Body of pancreas (tissue), 4 donors: ENCODE results near the gene MFSD6. TPM values are rescaled to one million over a fixed set of nuclear protein-coding genes. Genes with fewer than 3 reads are reported as not detected.

Experiments
- ATAC-seq: fragments of 150-250 bp; one replicate; pipeline ENCODE4 v1.9.1; 2016
- DNase-seq, 4 donors: peaks; one replicate each; pipeline ENCODE4 v3.0.0-alpha.2; 2019
- H3K27ac ChIP-seq, 4 donors: fragments of 200-600 bp; sonication (generic); 1 replicate in 3 of 4; 2 replicates in 1 of 4; pipeline versions ENCODE4 v1.5.1 to v1.6.1; 2016 to 2019; ENCODE audit warnings: mild to moderate bottlenecking in 1 of 4, mixed read lengths in 1 of 4, moderate library complexity in 1 of 4
- H3K27me3 ChIP-seq, 2 donors: fragments of 200-600 bp; sonication (generic); one replicate each; pipeline ENCODE4 v1.6.0; 2016; ENCODE audit warnings: mild to moderate bottlenecking in 1 of 2
- H3K36me3 ChIP-seq, 2 donors: fragments of 200-600 bp; sonication (generic); replicated peaks in 1 of 2; 2 replicates each; pipeline ENCODE4 v1.5.1; 2016; ENCODE audit warnings: low read depth in 2 of 2; ENCODE audit not compliant: insufficient read depth in 1 of 2
- H3K4me1 ChIP-seq: fragments of 200-600 bp; sonication (generic); one replicate; pipeline ENCODE4 v1.6.0; 2016
- H3K4me3 ChIP-seq, 2 donors: fragments of 200-600 bp; sonication (generic); 1 replicate in 1 of 2; 2 replicates in 1 of 2; pipeline ENCODE4 v1.5.1; 2016 to 2019
- H3K9me3 ChIP-seq, 3 donors: fragments of 200-600 bp; sonication (generic); 1 replicate in 2 of 3; 2 replicates in 1 of 3; pipeline ENCODE4 v1.5.1; 2016
- CTCF ChIP-seq, 7 experiments: fragments of 450-650 bp in 4 of 7; fragments of 200-600 bp in 3 of 7; sonication (generic) in 3 of 7; IDR thresholded peaks; one replicate each; pipeline ENCODE4 v1.5.1; 2016 to 2019; ENCODE audit warnings: antibody characterized with exemption in 7 of 7
- POLR2A ChIP-seq, 3 donors: fragments of 450-650 bp; IDR thresholded peaks; one replicate each; pipeline ENCODE4 v1.6.1; 2016; ENCODE audit warnings: antibody characterized with exemption in 3 of 3, mild to moderate bottlenecking in 2 of 3
- WGBS, 2 donors: methylation state at CpG; one replicate each; pipeline ENCODE4 v1.1.5; 2017; 5-methylcytosine and 5-hydroxymethylcytosine counted together
- intact Hi-C: fragments of 100-400 bp; cut with DNase I; formaldehyde crosslinking; loops from one replicate; pipeline ENCODE4 v1.15.1; 2023
- total RNA-seq, 2 donors: library from RNA; depleted of rRNA; stranded (reverse); fragments of >200 nt; gene quantifications; one replicate each; pipeline ENCODE4 v1.1.0, GENCODE V29; 2016

MFSD6 gene
- total RNA-seq, 2 donors from 2014 or later: 38.7 to 46.8 TPM

GRCh38 chr2:190537765-190538164 is 129.6 kb downstream of the MFSD6 start:
- no peaks in the 10 kb centered on the region for H3K27me3 ChIP-seq
- ATAC-seq (no peak), DNase-seq (no peak)
- no peak for TF ChIP-seq POLR2A (IDR thresholded peaks at IDR 0.05)
- no peaks in the 10 kb centered on the region for H3K36me3 ChIP-seq
- H3K4me3 ChIP-seq: no peak overlapping the region
- no peak overlapping the region for H3K27ac ChIP-seq
- intact Hi-C loops: loop anchor here (10.0 kb wide), 1 partner anchor 117 kb away; no protein-coding TSS in a partner anchor
- H3K4me1 ChIP-seq: peaks cover 11% of the 10 kb centered on the region
- peaks cover 0 to 6% (median 0%) of the 10 kb centered on the region in 3 donors for H3K9me3 ChIP-seq
- 100% methylated on average over 1 of the region's 1 CpG for WGBS, 2 donors

- DNase-seq (no peak), ATAC-seq (no peak)
- Histone ChIP-seq H3K9me3 (peaks cover 0 to 6% (median 0%) of the 10 kb centered on the region in 3 donors), H3K4me3 (no peak overlapping the region), H3K4me1 (peaks cover 11% of the 10 kb centered on the region), H3K27me3 (no peaks in the 10 kb centered on the region), H3K27ac (no peak overlapping the region), H3K36me3 (no peaks in the 10 kb centered on the region)
- intact Hi-C loops: loop anchor here (10.0 kb wide), 1 partner anchor 117 kb away; no protein-coding TSS in a partner anchor
- TF ChIP-seq CTCF (IDR thresholded peaks at IDR 0.05) (no peak), POLR2A (IDR thresholded peaks at IDR 0.05) (no peak)
Measured at GRCh38 chr2:190538201-190538600, 130.0 kb downstream of the MFSD6 start.

- DNase-seq (no peak), ATAC-seq (no peak)
- Histone ChIP-seq H3K27ac (no peak overlapping the region), H3K9me3 (peaks cover 0 to 6% (median 0%) of the 10 kb centered on the region in 3 donors), H3K27me3 (no peaks in the 10 kb centered on the region), H3K4me3 (no peak overlapping the region), H3K4me1 (peaks cover 5% of the 10 kb centered on the region), H3K36me3 (no peaks in the 10 kb centered on the region)
- TF ChIP-seq POLR2A (IDR thresholded peaks at IDR 0.05) (no peak), CTCF (IDR thresholded peaks at IDR 0.05) (no peak)
- WGBS, 2 donors: 83 to 88% methylated on average over 6 of the region's 6 CpGs
- intact Hi-C loops: no loop called here
Measured at GRCh38 chr2:190540048-190540447, 131.9 kb downstream of the MFSD6 start.

GRCh38 chr2:190545093-190545492 is 136.9 kb downstream of the MFSD6 start:
- Histone ChIP-seq H3K4me1 (no peaks in the 10 kb centered on the region), H3K9me3 (peaks cover 0 to 6% (median 0%) of the 10 kb centered on the region in 3 donors), H3K27me3 (no peaks in the 10 kb centered on the region), H3K36me3 (no peaks in the 10 kb centered on the region), H3K4me3 (no peak overlapping the region), H3K27ac (no peak overlapping the region)
- intact Hi-C loops: no loop called here
- TF ChIP-seq CTCF (IDR thresholded peaks at IDR 0.05) (no peak), POLR2A (IDR thresholded peaks at IDR 0.05) (no peak)
- WGBS, 2 donors: 84 to 86% methylated on average over 3 of the region's 3 CpGs
- no peak for ATAC-seq
- no peak for DNase-seq

GRCh38 chr2:190545555-190546385 is 137.6 kb downstream of the MFSD6 start:
- H3K4me3 ChIP-seq: no peak overlapping the region

More at GRCh38 chr2:190545555-190546385, 137.6 kb downstream of the MFSD6 start:
- no peak overlapping the region for H3K27ac ChIP-seq
- intact Hi-C loops: no loop called here
- 75 to 85% methylated on average over 5 of the region's 5 CpGs for WGBS, 2 donors
- TF ChIP-seq CTCF (IDR thresholded peaks at IDR 0.05): no peak
- no peaks in the 10 kb centered on the region for H3K4me1 ChIP-seq
- ATAC-seq (no peak), DNase-seq (no peak)
- no peaks in the 10 kb centered on the region for H3K27me3 ChIP-seq
- peaks cover 0 to 6% (median 0%) of the 10 kb centered on the region in 3 donors for H3K9me3 ChIP-seq
- no peaks in the 10 kb centered on the region for H3K36me3 ChIP-seq
